Fibroblast of lung (primary cell): ENCODE results near the gene ASIC3. TPM values are rescaled to one million over a fixed set of nuclear protein-coding genes. Genes with fewer than 3 reads are reported as not detected.

Source experiments
- DNase-seq, 2 donors: peaks; one replicate each; pipeline versions ENCODE4 v3.0.0 to v3.0.0-alpha.2; 2010; ENCODE audit warnings: low read depth in 2 of 2
- H2AFZ ChIP-seq: 2 replicates; pipeline ENCODE4 v1.5.1; 2012; ENCODE audit warnings: low read length, control low read depth, inconsistent platforms
- H3K27ac ChIP-seq: 2 replicates; pipeline ENCODE4 v1.5.1; 2011; ENCODE audit warnings: low read length, control low read depth; ENCODE audit not compliant: insufficient read depth
- H3K27me3 ChIP-seq: 2 replicates; pipeline ENCODE4 v1.5.1; 2011; ENCODE audit warnings: mild to moderate bottlenecking, low read length; ENCODE audit not compliant: control insufficient read depth, insufficient read depth
- H3K36me3 ChIP-seq: 2 replicates; pipeline ENCODE4 v1.5.1; 2011; ENCODE audit warnings: low read length; ENCODE audit not compliant: control insufficient read depth, insufficient read depth
- H3K4me1 ChIP-seq: 2 replicates; pipeline ENCODE4 v1.5.1; 2011; ENCODE audit warnings: low read length; ENCODE audit not compliant: control insufficient read depth, insufficient read depth; ENCODE audit errors: extremely low read depth
- H3K4me2 ChIP-seq: 2 replicates; pipeline ENCODE4 v1.5.1; 2011; ENCODE audit warnings: low read length, control low read depth; ENCODE audit not compliant: insufficient read depth; ENCODE audit errors: extremely low read depth
- H3K4me3 ChIP-seq, 4 experiments: fragments of 200-600 bp in 1 of 4; sonication (generic) in 1 of 4; replicated peaks in 1 of 4; 2 replicates each; pipeline ENCODE4 v1.5.1; 2011 to 2016; ENCODE audit warnings: low read length in 4 of 4, low read depth in 3 of 4, mild to moderate bottlenecking in 3 of 4, control low read depth in 2 of 4, inconsistent platforms in 1 of 4, mixed read lengths in 1 of 4; ENCODE audit not compliant: insufficient read depth in 1 of 4; ENCODE audit errors: control extremely low read depth in 1 of 4
- H3K79me2 ChIP-seq: 2 replicates; pipeline ENCODE4 v1.5.1; 2012; ENCODE audit warnings: mild to moderate bottlenecking, low read length, inconsistent platforms; ENCODE audit not compliant: control insufficient read depth, insufficient read depth
- H3K9ac ChIP-seq: 2 replicates; pipeline ENCODE4 v1.5.1; 2011; ENCODE audit warnings: mild to moderate bottlenecking, low read length, control low read depth; ENCODE audit not compliant: insufficient read depth
- H3K9me3 ChIP-seq: 2 replicates; pipeline ENCODE4 v1.5.1; 2012; ENCODE audit warnings: low read depth, low read length; ENCODE audit not compliant: control insufficient read depth, insufficient read depth
- H4K20me1 ChIP-seq: 2 replicates; pipeline ENCODE4 v1.5.1; 2011; ENCODE audit warnings: low read length; ENCODE audit not compliant: control insufficient read depth, insufficient read depth; ENCODE audit errors: extremely low read depth
- EZH2 ChIP-seq: IDR thresholded peaks from 2 replicates; pipeline ENCODE4 v1.5.1; 2012; ENCODE audit warnings: low read length, control low read depth, mild to moderate bottlenecking; ENCODE audit errors: missing control alignments
- polyA plus RNA-seq, 2 donors: library from polyadenylated mRNA; depleted of rRNA in 1 of 2; stranded (reverse) in 1 of 2; unstranded in 1 of 2; fragments of >200 nt; gene quantifications; 2 replicates each; pipeline ENCODE4 v1.2.1, GENCODE V29; 2011 to 2012; ENCODE audit warnings: missing spikeins in 1 of 2
- total RNA-seq: library from RNA; depleted of rRNA; stranded (reverse); fragments of >200 nt; gene quantifications from 2 replicates; pipeline ENCODE4 v1.2.1, GENCODE V29; 2014
- TF ChIP-seq, protein P1 (sequence below), 2 donors: IDR thresholded peaks in 1 of 2; conservative IDR thresholded peaks in 1 of 2; 1 replicate in 1 of 2; 2 replicates in 1 of 2; pipeline ENCODE4 v1.5.1; 2011 to 2012; ENCODE audit warnings: low read length in 2 of 2, control low read depth in 1 of 2, inconsistent platforms in 1 of 2, low read depth in 1 of 2, mild to moderate bottlenecking in 1 of 2

The ASIC3 gene
- total and polyA plus RNA-seq, 2 donors (not counting 1 experiment from before 2014, with no cell fraction given): 0.07 to 0.17 TPM

DNA sequence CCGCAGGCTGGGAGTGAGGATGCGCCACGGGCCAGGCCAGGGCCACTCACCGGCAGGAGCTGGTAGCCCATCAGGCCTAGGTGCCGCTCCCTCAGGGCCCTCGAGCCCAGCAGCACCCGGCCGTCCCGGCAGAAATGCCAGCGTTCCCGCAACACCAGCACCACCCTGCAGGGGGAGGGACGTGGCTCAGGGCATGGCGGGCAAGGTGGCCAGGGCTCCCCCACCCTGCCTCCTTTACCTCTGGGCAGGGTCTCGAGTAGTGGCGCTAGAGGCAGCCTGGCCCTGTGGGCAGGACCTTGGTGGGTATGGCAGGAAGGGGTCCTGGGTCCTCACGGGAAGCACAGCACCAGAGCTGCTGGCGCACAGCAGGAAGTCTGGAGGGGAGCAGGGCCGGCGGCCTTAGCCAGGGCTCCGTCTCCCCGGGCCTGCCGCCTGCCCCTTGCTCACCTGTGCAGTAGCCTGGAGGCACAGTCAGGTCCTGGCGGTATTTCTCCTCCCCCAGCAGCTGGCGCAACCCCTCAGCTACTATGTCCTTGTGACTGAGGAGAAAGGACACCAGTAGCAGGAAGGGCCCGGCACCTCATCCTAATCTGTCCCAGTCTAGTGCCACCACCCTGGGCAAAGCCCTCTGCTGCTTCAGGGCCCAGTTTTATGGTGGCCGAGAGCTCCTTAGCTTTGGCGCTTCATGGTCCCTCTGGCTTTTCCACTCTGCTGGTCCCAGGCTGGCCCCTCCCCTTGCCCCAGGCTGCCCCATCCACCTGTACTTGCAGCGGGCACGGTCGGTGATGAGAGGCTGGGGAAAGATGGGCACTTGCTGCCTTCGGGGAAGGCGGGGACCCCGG is 28.8 kb downstream of the ASIC3 start:
- DNase-seq: no peak
- H3K27ac ChIP-seq: no peak overlapping the region
- no peak overlapping the region for H3K4me2 ChIP-seq
- H2AFZ ChIP-seq: no peak overlapping the region
- H3K4me1 ChIP-seq: peaks cover 18% of the 10 kb centered on the region
- peaks cover 20% of the 10 kb centered on the region for H3K79me2 ChIP-seq
- no peak overlapping the region for H3K9ac ChIP-seq
- no peaks in the 10 kb centered on the region for H4K20me1 ChIP-seq
- H3K36me3 ChIP-seq: peaks cover 25% of the 10 kb centered on the region
- TF ChIP-seq, protein P1, sequence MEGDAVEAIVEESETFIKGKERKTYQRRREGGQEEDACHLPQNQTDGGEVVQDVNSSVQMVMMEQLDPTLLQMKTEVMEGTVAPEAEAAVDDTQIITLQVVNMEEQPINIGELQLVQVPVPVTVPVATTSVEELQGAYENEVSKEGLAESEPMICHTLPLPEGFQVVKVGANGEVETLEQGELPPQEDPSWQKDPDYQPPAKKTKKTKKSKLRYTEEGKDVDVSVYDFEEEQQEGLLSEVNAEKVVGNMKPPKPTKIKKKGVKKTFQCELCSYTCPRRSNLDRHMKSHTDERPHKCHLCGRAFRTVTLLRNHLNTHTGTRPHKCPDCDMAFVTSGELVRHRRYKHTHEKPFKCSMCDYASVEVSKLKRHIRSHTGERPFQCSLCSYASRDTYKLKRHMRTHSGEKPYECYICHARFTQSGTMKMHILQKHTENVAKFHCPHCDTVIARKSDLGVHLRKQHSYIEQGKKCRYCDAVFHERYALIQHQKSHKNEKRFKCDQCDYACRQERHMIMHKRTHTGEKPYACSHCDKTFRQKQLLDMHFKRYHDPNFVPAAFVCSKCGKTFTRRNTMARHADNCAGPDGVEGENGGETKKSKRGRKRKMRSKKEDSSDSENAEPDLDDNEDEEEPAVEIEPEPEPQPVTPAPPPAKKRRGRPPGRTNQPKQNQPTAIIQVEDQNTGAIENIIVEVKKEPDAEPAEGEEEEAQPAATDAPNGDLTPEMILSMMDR (conservative IDR thresholded peaks at IDR 0.05 in 1 of 2, IDR thresholded peaks at IDR 0.05 in 1 of 2; ENCODE audit: low read depth in 1 of 2, low read length in 2 of 2): peak; percentile 30 to 42
- TF ChIP-seq EZH2: no peak
- H3K9me3 ChIP-seq: no peaks in the 10 kb centered on the region
- H3K27me3 ChIP-seq: no peaks in the 10 kb centered on the region
- H3K4me3 ChIP-seq: no peak overlapping the region

DNA sequence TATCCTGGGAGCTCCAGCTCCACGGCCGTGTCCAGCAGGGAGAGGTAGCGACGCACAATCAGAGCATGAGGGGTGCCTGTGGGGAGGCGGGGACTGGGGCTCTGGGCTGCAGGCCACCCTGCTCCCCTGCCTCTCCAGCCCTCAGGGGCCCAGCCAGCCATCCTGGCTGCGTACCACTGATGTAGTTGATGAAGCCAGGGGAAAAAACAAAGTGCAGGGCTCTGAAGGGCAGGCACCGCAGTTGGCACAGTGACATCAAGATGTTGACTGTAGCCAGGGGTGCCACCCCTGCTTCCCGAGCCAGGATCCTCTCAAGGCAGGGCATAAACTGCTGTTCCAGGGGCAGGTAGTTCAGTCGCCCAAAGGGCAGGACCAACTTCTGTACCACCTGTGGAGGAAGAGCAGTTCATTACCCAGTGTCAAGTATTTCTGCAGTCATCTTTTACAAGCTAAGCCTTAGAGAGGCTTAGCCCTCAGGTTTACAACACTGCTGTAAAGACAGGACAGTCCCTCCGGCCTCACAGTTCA is 29.4 kb downstream of the ASIC3 start:
- no peak overlapping the region for H3K27ac ChIP-seq
- H3K4me3 ChIP-seq: no peak overlapping the region
- H3K4me1 ChIP-seq: peaks cover 24% of the 10 kb centered on the region
- H3K9ac ChIP-seq: no peak overlapping the region
- no peak overlapping the region for H3K4me2 ChIP-seq
- peaks cover 28% of the 10 kb centered on the region for H3K36me3 ChIP-seq
- H3K79me2 ChIP-seq: peaks cover 27% of the 10 kb centered on the region
- no peak for DNase-seq
- no peaks in the 10 kb centered on the region for H4K20me1 ChIP-seq
- no peak overlapping the region for H2AFZ ChIP-seq
- no peaks in the 10 kb centered on the region for H3K27me3 ChIP-seq
- TF ChIP-seq, protein P1 (conservative IDR thresholded peaks at IDR 0.05 in 1 of 2, IDR thresholded peaks at IDR 0.05 in 1 of 2; ENCODE audit: low read depth in 1 of 2, low read length in 2 of 2): no peak
- no peak for TF ChIP-seq EZH2
- no peaks in the 10 kb centered on the region for H3K9me3 ChIP-seq

DNA sequence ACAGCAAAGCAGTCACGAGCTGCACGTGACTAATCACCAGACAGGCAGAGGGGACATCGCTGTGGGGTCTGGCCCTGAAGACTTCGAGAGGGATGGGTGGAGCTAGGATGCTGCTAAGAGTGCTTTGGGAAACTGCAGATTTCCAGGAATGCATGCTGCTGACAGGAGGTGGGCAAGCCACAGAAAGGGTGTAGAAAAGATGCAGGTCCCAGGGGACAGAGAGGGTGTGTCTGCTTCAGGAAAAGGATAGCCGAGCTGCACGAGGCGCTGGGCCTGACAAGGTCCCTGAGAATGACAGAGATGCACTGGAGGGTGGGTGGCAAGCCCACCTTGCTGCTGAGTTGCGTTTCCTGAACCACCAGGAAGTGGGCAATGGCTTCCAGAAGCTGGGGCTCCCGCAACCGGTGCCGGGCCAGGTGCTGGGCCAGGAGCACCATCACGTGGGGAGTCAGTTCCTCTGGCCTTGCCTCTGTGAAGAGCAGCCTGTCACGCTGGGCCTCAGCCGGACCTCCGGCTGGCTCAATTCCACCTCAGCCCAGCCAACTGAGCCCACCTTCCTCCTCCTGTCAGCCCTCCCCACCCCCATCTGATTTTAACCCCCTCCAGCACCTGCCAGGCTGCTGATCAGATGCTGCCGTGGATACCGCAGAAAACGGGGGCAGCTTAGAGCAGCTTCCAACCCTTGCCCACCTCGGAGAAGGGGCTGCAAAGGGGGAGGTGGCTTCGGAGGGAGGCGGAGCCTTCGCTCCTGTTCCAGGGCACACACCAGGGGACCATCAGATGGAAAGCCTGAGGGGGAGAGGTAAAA is 30.1 kb downstream of the ASIC3 start:
- no peak overlapping the region for H3K9ac ChIP-seq
- no peak for DNase-seq
- no peak overlapping the region for H2AFZ ChIP-seq
- no peaks in the 10 kb centered on the region for H4K20me1 ChIP-seq
- H3K9me3 ChIP-seq: no peaks in the 10 kb centered on the region
- H3K79me2 ChIP-seq: peaks cover 28% of the 10 kb centered on the region
- H3K4me3 ChIP-seq: peak overlapping the region in 1 of 4 experiments; percentile 94
- no peaks in the 10 kb centered on the region for H3K27me3 ChIP-seq
- no peak for TF ChIP-seq EZH2
- TF ChIP-seq, protein P1 (conservative IDR thresholded peaks at IDR 0.05 in 1 of 2, IDR thresholded peaks at IDR 0.05 in 1 of 2; ENCODE audit: low read depth in 1 of 2, low read length in 2 of 2): no peak
- peaks cover 24% of the 10 kb centered on the region for H3K4me1 ChIP-seq
- H3K36me3 ChIP-seq: peaks cover 28% of the 10 kb centered on the region
- H3K4me2 ChIP-seq: peak overlapping the region; percentile 35
- H3K27ac ChIP-seq: no peak overlapping the region
